ENCODE data around the gene MT1X. TPM values are rescaled to one million over a fixed set of nuclear protein-coding genes. Genes with fewer than 3 reads are reported as not detected.

Gene MT1X
- total and polyA plus RNA-seq, 2 experiments from 2014 or later: 293 to 942 TPM

- no peaks in the 10 kb centered on the region for H3K9me2 ChIP-seq (ENCODE audit: insufficient read depth)
- DNase-seq (ENCODE audit: low spot score): no peak
- H3K27ac ChIP-seq (ENCODE audit: low read depth): no peak overlapping the region
- H3K4me2 ChIP-seq: no peak overlapping the region
- TF ChIP-seq JUNB (IDR thresholded peaks at IDR 0.05; ENCODE audit: unreplicated experiment) (no peak), EZH2 (IDR thresholded peaks at IDR 0.05; ENCODE audit: low read depth, unreplicated experiment) (peak; percentile 76)
- peaks cover 11% of the 10 kb centered on the region for H4K20me1 ChIP-seq (replicated peaks; ENCODE audit: insufficient read depth)
- Mint-ChIP-seq H3K27ac (no peak overlapping the region), H3K4me3 (peak overlapping the region; percentile 66; the same call in 1 of the 3 replicates), H3K36me3 (ENCODE audit: low read depth) (no peaks in the 10 kb centered on the region; the same call in 2 of the 3 replicates), H3K27me3 (ENCODE audit: insufficient read depth, low read depth, poor library complexity) (peaks cover 99% of the 10 kb centered on the region), H3K4me1 (peaks cover 35% of the 10 kb centered on the region), H3K9me3 (no peaks in the 10 kb centered on the region; the same call in 2 of the 3 replicates)
- peaks cover 21% of the 10 kb centered on the region; the same call in 1 of the 2 replicates for H3K4me1 ChIP-seq (ENCODE audit: insufficient read depth)
- H3K27me3 ChIP-seq (ENCODE audit: insufficient read depth): peaks cover 100% of the 10 kb centered on the region
- H3K4me3 ChIP-seq: no peak overlapping the region
- H3K36me3 ChIP-seq (ENCODE audit: insufficient read depth): no peaks in the 10 kb centered on the region; the same call in 1 of the 2 replicates
- H3K79me2 ChIP-seq (replicated peaks; ENCODE audit: insufficient read depth): no peaks in the 10 kb centered on the region
- no peak overlapping the region for H2AFZ ChIP-seq
- ATAC-seq: no peak
- H3F3A ChIP-seq (replicated peaks; ENCODE audit: low read depth): peaks cover 8% of the 10 kb centered on the region; the same call in 1 of the 2 replicates
These were observed 45.5 kb upstream of the MT1X start for GRCh38 chr16:56636616-56637413.

- no peaks in the 10 kb centered on the region; the same call in 2 of the 3 replicates for H3K36me3 Mint-ChIP-seq (ENCODE audit: low read depth)
- H3K27me3 ChIP-seq (ENCODE audit: insufficient read depth): peaks cover 100% of the 10 kb centered on the region
- peaks cover 99% of the 10 kb centered on the region for H3K27me3 Mint-ChIP-seq (ENCODE audit: insufficient read depth, low read depth, poor library complexity)
- H3K4me3 Mint-ChIP-seq: peak within 1 kb of the TSS; percentile 66
- peak within 1 kb of the TSS; percentile 57 for H3K4me3 ChIP-seq
- peaks cover 13% of the 10 kb centered on the region; the same call in 1 of the 2 replicates for H3K4me1 ChIP-seq (ENCODE audit: insufficient read depth)
- H3K36me3 ChIP-seq (ENCODE audit: insufficient read depth): no peaks in the 10 kb centered on the region; the same call in 1 of the 2 replicates
- DNase-seq (ENCODE audit: low spot score): peak; percentile 79
- ATAC-seq: peak; percentile 50
- H3K9me3 Mint-ChIP-seq: no peaks in the 10 kb centered on the region; the same call in 2 of the 3 replicates
- no peak for TF ChIP-seq ZNF462 (CRISPR knock-in tag; IDR thresholded peaks at IDR 0.05)
- TF ChIP-seq ZNF331 (CRISPR knock-in tag; IDR thresholded peaks at IDR 0.05; ENCODE audit: low read depth): no peak
- peak; percentile 81 for TF ChIP-seq EZH2phosphoT487 (IDR thresholded peaks at IDR 0.05; ENCODE audit: unreplicated experiment)
- no peak for TF ChIP-seq STAT1 (IDR thresholded peaks at IDR 0.05; ENCODE audit: unreplicated experiment)
- TF ChIP-seq EZH2 (IDR thresholded peaks at IDR 0.05; ENCODE audit: low read depth, unreplicated experiment): peak; percentile 84
- TF ChIP-seq POLR2AphosphoS5 (IDR thresholded peaks at IDR 0.05; ENCODE audit: low read depth): no peak
- no peak for TF ChIP-seq JUNB (IDR thresholded peaks at IDR 0.05; ENCODE audit: unreplicated experiment)
- H3K9me2 ChIP-seq (ENCODE audit: insufficient read depth): no peaks in the 10 kb centered on the region
- peak within 1 kb of the TSS; percentile 77 for H3K4me2 ChIP-seq
- H3K4me1 Mint-ChIP-seq: peaks cover 38% of the 10 kb centered on the region
- no peak within 1 kb of the TSS for H3K27ac Mint-ChIP-seq
- H3K27ac ChIP-seq (ENCODE audit: low read depth): no peak within 1 kb of the TSS
- H3K79me2 ChIP-seq (replicated peaks; ENCODE audit: insufficient read depth): no peaks in the 10 kb centered on the region
- H4K20me1 ChIP-seq (replicated peaks; ENCODE audit: insufficient read depth): peaks cover 8% of the 10 kb centered on the region
- H3F3A ChIP-seq (replicated peaks; ENCODE audit: low read depth): peaks cover 11% of the 10 kb centered on the region; the same call in 1 of the 2 replicates
- H2AFZ ChIP-seq: 0 out of 2 replicates have a peak within 1 kb of the TSS, but pooled peaks have one; percentile 63
These were observed 44.2 kb upstream of the MT1X start, which contains the start of gene MT1A for GRCh38 chr16:56637814-56638750. TSS of gene MT1A (plus strand) at chr16:56638666. CDS start at chr16:56638739, 73 bp downstream.
